HL-60 (cell line): Measurements from ENCODE around the gene ZNF423.

Experiments
- POLR2AphosphoS5 ChIP-seq: IDR thresholded peaks from 2 replicates; pipeline ENCODE4 v1.6.1; 2012; ENCODE audit warnings: low read depth
- SPI1 ChIP-seq: IDR thresholded peaks from 2 replicates; pipeline ENCODE4 v1.6.1; 2012; ENCODE audit warnings: low read depth, mild to moderate bottlenecking, borderline replicate concordance
- TF ChIP-seq, protein P1 (sequence below): IDR thresholded peaks from one replicate; pipeline ENCODE4 v1.5.1; 2011; ENCODE audit warnings: low read length, control low read depth, inconsistent platforms; ENCODE audit not compliant: insufficient read depth
- TF ChIP-seq, protein P2 (sequence below): IDR thresholded peaks from 2 replicates; pipeline ENCODE4 v1.6.1; 2012; ENCODE audit warnings: low read depth; ENCODE audit not compliant: insufficient replicate concordance

DNA sequence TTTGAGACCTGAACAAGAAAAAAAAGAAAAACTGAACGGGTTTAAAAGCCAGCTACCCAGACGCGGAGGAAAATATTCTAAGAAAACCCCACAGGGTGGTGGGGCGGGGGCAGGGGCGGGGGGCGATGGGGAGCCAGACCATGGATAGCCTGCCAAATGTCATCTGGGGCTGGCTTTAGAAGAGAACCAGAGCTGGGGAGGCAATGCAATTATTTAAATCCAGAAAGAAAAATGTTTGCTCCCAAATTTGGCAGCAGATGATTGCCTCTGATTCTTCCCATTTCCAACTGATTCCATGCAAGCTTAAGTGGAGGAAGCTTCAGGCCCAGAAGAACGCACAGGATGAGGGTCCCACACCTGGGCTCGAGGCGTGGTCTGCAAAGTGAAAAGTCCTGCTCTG is 34.8 kb downstream of the ZNF423 start:
- TF ChIP-seq, protein P1, sequence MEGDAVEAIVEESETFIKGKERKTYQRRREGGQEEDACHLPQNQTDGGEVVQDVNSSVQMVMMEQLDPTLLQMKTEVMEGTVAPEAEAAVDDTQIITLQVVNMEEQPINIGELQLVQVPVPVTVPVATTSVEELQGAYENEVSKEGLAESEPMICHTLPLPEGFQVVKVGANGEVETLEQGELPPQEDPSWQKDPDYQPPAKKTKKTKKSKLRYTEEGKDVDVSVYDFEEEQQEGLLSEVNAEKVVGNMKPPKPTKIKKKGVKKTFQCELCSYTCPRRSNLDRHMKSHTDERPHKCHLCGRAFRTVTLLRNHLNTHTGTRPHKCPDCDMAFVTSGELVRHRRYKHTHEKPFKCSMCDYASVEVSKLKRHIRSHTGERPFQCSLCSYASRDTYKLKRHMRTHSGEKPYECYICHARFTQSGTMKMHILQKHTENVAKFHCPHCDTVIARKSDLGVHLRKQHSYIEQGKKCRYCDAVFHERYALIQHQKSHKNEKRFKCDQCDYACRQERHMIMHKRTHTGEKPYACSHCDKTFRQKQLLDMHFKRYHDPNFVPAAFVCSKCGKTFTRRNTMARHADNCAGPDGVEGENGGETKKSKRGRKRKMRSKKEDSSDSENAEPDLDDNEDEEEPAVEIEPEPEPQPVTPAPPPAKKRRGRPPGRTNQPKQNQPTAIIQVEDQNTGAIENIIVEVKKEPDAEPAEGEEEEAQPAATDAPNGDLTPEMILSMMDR, result no peak
- TF ChIP-seq POLR2AphosphoS5, result no peak
- TF ChIP-seq, protein P2, sequence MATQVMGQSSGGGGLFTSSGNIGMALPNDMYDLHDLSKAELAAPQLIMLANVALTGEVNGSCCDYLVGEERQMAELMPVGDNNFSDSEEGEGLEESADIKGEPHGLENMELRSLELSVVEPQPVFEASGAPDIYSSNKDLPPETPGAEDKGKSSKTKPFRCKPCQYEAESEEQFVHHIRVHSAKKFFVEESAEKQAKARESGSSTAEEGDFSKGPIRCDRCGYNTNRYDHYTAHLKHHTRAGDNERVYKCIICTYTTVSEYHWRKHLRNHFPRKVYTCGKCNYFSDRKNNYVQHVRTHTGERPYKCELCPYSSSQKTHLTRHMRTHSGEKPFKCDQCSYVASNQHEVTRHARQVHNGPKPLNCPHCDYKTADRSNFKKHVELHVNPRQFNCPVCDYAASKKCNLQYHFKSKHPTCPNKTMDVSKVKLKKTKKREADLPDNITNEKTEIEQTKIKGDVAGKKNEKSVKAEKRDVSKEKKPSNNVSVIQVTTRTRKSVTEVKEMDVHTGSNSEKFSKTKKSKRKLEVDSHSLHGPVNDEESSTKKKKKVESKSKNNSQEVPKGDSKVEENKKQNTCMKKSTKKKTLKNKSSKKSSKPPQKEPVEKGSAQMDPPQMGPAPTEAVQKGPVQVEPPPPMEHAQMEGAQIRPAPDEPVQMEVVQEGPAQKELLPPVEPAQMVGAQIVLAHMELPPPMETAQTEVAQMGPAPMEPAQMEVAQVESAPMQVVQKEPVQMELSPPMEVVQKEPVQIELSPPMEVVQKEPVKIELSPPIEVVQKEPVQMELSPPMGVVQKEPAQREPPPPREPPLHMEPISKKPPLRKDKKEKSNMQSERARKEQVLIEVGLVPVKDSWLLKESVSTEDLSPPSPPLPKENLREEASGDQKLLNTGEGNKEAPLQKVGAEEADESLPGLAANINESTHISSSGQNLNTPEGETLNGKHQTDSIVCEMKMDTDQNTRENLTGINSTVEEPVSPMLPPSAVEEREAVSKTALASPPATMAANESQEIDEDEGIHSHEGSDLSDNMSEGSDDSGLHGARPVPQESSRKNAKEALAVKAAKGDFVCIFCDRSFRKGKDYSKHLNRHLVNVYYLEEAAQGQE, result no peak
- no peak for TF ChIP-seq SPI1
